GM19395 (cell line): ENCODE measurements around the gene HOMER2.
A peak's percentile ranks its signal among the peaks of the same experiment; 100 is the strongest.
"Not testable (repeated sequence)": the region's sequence is repeated elsewhere in the genome, so short reads cannot be mapped to it uniquely, and the experiment has no call there.

Experiments
- ATAC-seq: cut with Tn5 transposase; IDR thresholded peaks from one replicate; pipeline ENCODE4 v1.9.1; 2021; ENCODE audit warnings: mild to moderate bottlenecking, moderate library complexity; ENCODE audit not compliant: unreplicated experiment

HOMER2 gene

GRCh38 chr15:82952158-82953081 lies at the start of gene HOMER2:
HOMER2 (minus strand) TSS chr15:82952720; CDS start chr15:82952535, 185 bp downstream.
- no peak for ATAC-seq

GRCh38 chr15:83000672-83001031 lies 48.1 kb upstream of the HOMER2 start:
- ATAC-seq = not testable (repeated sequence)

GRCh38 chr15:82999905-83000671 lies 47.6 kb upstream of the HOMER2 start:
- ATAC-seq = peak; percentile 80

- ATAC-seq = no peak
These were observed 46.9 kb upstream of the HOMER2 start for GRCh38 chr15:82999426-82999825.

- ATAC-seq = no peak
These were observed 43.4 kb upstream of the HOMER2 start for GRCh38 chr15:82995938-82996337.

- ATAC-seq = no peak
These were observed 42.6 kb upstream of the HOMER2 start for GRCh38 chr15:82995076-82995475.

GRCh38 chr15:82993144-82993543 lies 40.6 kb upstream of the HOMER2 start:
- no peak for ATAC-seq

GRCh38 chr15:82992436-82992998 lies 40.0 kb upstream of the HOMER2 start:
- no peak for ATAC-seq

- ATAC-seq = peak; percentile 39
These were observed 33.9 kb upstream of the HOMER2 start for GRCh38 chr15:82986442-82986780.

- ATAC-seq = peak; percentile 99
These were observed 33.3 kb upstream of the HOMER2 start, which contains the start of gene RAMAC for GRCh38 chr15:82985688-82986441. RAMAC (plus strand) TSS chr15:82986210; CDS start chr15:82989019, 2,809 bp downstream.

GRCh38 chr15:82980981-82981380 lies 28.5 kb upstream of the HOMER2 start:
- no peak for ATAC-seq

GRCh38 chr15:82979726-82980125 lies 27.2 kb upstream of the HOMER2 start:
- no peak for ATAC-seq

- ATAC-seq = no peak
These were observed 25.9 kb upstream of the HOMER2 start for GRCh38 chr15:82978438-82978837.

- no peak for ATAC-seq
These were observed 24.6 kb upstream of the HOMER2 start for GRCh38 chr15:82977076-82977475.

- ATAC-seq = no peak
These were observed 20.5 kb upstream of the HOMER2 start for GRCh38 chr15:82972990-82973389.

GRCh38 chr15:82971218-82971984 lies 18.9 kb upstream of the HOMER2 start:
- no peak for ATAC-seq

GRCh38 chr15:82970696-82971095 lies 18.2 kb upstream of the HOMER2 start:
- ATAC-seq = no peak

- no peak for ATAC-seq
These were observed 17.7 kb upstream of the HOMER2 start for GRCh38 chr15:82970078-82970686.

GRCh38 chr15:82969353-82969752 lies 16.8 kb upstream of the HOMER2 start:
- no peak for ATAC-seq

- no peak for ATAC-seq
These were observed 15.5 kb upstream of the HOMER2 start for GRCh38 chr15:82968066-82968465.
